Stimulated activated CD4-positive, alpha-beta T cell treated with anti-CD3 and anti-CD28 coated beads, Interleukin-2, amount 100 ng/mL, for 4 hours (primary cell): Measurements from ENCODE around the gene VPS8.
"Not testable (repeated sequence)": the region's sequence is repeated elsewhere in the genome, so short reads cannot be mapped to it uniquely, and the experiment has no call there.

ENCODE experiments used
- DNase-seq: peaks from one replicate; pipeline ENCODE4 v3.0.0-alpha.2; 2020; ENCODE audit warnings: low read depth

Gene VPS8

DNA sequence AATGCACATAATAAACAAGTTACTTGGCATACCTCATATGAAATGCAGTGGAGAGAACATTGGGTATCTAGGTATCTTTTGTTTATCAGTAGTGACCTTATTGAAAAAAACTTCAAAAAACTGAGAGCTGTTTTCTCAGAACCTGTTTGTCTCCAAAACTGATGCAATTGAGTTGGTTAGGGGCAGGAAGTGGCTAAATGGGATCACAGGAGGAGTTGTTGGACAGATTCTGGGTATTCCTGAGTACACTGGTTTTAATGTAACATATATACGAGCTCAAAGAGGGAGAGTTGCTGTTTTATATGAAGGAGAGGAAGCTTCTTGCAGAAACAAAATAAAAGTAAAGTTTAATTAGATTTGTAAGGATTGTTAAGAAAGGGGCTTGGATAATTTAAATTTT lies 181.4 kb downstream of the VPS8 start:
- DNase-seq = no peak

- DNase-seq = not testable (repeated sequence)
Measured at GRCh38 chr3:185003876-185004275, 191.9 kb downstream of the VPS8 start.

DNA sequence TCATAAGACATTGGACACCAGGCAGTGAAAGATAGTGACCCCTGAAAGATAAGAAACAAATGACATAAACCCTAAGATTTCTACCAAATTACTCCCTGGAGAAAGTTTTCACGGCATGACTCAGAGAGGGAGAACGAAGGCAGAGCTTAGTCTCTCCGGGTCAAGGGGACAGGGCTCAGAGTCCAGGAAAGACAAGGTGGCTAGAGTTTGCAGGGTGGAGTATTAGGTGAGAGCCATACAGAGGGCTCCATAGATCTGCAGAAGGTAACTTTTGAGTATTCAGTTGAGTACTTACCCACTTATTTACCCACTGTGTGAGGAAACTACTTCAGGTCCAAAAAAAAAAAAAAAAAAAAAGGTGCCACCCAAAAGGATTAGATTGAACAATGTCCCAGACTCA lies 197.7 kb downstream of the VPS8 start:
- DNase-seq = no peak

DNA sequence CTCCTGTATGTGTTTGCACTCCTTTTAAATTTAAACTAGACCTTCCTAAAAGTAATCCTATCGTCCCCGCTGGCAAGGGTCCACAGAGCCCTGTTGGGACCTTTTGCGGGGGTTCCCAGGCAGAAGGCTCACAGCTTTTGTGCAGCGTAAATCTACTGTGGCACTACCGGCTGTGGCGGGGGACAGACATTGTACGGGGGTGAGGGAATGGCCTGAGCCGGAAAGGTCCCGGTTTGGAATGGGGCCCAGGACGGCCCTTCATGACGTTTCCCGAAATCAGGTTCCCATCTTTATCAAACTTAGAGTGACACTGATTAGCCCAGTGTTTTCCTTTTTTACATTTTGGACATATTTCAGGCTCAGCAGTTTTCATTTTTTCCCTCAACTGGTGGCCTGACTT lies 205.6 kb downstream of the VPS8 start:
- DNase-seq = not testable (repeated sequence)

- DNase-seq = not testable (repeated sequence)
Measured at GRCh38 chr3:185017996-185018395, 206.0 kb downstream of the VPS8 start.

DNA sequence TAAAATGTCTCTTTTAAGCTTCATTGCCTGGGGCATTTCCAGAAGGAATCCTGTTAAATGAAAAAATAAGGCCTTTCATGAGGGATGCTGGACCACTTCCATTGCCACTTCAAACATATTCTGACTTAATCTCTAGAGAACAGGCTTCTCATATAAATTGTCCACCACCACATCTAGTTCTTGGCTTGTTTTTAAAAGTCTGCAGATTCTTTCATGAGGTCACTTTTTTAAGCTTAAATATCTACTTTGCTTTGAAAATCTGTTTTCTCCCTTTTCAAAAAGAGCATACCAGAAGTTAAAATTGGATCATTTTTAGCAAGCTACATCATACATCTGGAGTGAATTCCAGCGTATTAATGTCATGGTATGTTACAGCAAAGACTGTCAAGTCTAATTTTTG lies 209.3 kb downstream of the VPS8 start:
- no peak for DNase-seq

DNA sequence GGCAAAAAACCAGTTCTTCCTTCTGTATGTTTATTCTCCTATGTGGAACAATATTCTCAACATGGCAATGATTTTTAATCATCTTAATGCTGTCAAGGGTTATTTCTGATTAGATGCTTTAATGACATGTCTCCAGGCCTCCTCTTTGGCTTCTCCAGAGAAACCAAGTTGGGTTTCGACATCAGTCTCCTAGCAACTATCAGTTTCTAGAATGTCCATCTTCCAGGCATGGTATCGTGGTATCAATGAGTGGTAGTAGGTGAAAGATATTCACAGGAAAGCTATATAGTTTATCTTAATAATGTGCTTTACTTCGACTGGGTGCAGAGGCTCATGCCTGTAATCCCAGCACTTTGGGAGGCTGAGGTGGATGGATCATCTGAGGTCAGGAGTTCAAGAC lies 212.4 kb downstream of the VPS8 start:
- DNase-seq = no peak

DNA sequence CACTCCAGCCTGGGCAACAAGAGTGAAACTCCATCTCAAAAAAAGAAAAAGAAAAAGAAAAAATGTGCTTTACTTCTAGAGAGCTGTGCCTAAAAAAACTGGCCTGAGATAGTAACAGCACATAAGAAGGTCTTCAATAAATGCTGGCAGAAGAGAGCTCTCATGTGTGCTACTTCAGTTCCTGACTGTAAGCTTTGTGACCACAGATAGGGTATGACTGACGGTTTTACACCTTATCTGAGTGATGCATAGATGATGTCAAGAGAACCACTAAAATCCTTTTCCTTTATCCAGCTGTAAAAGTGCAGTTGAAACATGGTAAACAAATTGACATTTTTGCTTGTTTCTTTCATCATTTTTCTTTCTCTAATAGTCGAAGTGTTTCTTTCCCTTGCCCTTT lies 213.0 kb downstream of the VPS8 start:
- DNase-seq = no peak

DNA sequence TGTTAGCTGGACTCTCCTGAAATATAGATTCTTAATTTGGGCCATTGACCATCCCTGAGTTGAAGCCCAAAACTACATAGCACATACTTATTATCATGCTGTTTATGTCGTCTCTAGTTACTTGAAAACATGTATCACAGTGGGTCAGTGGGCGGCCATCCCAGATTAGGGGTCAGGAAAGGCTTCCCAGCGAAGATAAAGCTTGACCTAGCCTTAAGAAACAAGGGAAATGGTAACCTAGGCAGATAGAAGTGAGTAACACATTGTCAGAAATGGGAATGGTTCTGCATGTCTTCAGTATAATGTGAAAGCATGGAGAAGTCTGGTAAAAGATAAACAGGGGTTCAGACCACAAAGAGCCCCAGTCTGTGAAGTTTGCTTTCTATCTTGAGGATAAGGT lies 216.2 kb downstream of the VPS8 start:
- DNase-seq = no peak

DNA sequence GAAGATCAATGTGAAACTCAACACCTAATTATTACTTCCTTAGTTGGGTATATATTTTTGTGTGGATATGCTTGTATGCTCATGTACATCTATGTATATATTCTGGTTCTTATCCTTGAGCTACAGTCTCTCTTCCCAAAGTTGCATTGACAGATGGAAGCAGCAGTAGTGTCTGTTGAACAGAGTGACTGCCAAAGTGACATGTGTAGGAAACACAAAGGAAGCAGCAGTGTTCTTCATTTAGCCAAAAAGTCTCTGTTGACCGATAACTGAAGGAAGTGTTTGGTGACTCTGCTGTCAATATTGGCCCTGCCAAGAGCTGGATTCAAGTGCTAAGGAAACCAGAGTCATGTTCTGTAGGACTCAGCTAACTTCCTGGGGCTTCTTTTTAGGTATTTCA lies 217.1 kb downstream of the VPS8 start:
- no peak for DNase-seq

DNA sequence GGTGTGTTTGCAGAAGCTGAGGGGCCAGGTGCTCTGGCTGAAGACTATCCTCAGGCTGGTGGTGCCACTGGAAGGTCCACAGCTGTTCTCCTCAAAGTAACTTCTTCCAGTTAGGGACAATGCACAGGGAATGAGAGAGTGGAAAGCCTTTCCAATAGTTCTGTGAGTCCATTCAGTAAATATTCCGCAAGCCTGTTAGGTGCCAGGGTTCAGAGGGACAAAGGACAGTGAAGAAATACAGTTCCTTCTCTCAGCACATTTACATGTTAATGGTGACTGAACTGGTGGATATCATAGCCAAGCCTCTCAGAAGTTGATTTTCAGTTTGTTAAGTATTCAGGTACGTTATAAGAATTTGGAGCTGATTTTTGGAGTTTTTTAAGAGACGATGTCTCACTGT lies 218.4 kb downstream of the VPS8 start:
- DNase-seq = no peak

DNA sequence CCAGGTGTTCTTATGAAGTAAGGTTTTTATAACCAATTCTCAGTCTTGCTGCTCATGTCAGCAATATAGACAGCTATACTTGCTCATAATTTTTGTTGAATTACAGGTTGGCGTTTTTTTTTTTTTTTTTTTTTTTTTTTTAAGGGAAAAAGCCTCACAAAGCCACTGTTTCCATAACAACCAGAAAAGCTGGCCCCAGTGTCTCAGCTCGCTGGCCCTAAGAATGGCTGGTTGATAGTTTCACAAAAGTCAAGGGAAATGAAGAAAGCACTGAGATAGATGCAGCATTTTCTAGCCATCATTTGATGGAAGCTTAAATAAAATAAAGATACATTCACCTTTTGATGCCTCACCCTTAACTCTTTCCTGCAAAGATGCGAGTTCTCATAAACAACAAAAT lies 219.0 kb downstream of the VPS8 start:
- no peak for DNase-seq

DNA sequence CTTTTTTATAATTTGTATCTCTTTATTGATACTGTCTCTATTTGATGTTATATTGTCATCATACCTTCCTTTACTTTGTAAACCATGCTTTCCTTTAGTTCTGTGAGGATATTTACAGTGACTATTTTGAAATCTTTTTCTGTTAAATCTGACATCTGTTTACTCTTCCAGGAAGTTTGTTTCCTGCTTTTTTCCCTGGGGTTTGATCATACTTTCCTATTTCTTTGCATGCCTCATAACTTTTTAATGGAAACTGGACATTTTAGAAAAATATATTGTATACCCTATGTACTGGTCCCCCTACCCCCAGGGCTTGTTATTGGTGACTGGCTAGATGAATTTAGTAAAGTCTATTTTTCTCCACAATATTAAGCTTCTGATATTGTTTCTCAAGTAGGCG lies 225.8 kb downstream of the VPS8 start:
- no peak for DNase-seq

GRCh38 chr3:185040425-185040824 lies 228.5 kb downstream of the VPS8 start:
- DNase-seq = no peak

DNA sequence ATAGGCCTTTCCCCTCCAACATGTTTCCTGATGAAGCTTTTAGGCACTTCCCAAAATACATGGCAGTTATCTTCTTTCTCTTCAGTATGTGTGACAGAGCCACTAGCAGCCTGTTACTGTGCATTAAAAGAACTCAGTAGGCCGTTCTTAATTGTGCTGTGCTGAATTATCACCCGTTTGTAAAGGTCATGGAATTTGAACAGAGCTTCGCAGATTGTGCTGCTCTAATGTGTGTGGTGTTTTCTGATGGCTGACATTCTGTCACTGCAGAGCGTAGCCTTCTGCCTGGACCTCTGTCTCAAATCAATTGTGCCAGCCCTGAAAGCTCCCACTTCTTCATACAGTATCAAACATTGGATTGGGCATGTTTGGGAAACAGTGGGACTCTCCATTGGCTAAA lies 229.6 kb downstream of the VPS8 start:
- no peak for DNase-seq

DNA sequence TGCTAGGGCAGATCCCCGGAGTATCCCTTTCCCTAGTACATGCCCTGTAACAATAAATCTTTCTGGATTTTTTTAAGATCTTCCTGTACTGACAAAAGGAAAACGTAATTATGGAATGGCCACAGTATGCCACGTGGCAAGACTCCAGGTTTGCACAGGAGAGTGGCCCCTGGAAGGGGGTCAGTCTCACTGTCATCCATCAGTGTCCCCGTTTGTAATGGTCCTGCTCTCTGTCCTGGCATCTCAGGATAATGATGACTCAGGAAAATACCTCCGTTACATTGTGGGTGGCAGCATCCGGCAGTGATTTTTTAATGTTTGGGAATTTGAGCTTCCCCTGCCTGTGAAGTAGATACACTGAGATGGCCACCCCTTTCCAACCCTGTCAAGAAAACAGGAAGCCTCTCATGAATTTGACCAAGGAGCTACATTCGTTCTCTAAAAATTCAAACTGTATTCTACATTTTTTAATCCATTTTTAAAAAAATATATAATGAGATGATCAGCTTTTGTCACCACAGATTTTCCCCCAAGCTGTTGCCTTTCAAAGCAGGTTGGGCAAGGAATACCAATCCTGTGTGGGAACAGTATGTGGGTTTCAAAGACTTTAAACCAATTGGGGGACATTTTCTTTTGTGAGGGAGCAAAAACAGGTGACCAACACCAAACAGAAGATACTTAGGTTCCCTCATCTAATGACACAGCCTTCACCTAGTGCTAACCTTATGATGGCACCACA lies 230.5 kb downstream of the VPS8 start:
- DNase-seq = no peak

DNA sequence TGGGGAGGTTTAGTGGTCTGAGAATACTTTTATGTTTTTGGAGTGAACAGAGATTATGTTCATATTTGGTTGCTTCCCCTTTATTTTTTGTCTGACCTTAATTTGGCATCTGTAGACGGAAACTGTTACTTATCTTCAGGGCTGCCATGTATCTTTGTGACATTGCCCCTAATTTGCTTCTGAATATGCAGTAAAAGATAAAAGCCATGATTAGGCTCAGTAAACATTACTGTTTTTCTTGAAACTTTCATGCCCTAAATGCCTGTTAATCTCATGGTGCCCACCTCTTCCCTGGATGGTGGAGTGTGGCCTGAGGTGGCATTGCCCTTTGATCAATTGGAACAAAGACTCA lies 234.2 kb downstream of the VPS8 start:
- no peak for DNase-seq

DNA sequence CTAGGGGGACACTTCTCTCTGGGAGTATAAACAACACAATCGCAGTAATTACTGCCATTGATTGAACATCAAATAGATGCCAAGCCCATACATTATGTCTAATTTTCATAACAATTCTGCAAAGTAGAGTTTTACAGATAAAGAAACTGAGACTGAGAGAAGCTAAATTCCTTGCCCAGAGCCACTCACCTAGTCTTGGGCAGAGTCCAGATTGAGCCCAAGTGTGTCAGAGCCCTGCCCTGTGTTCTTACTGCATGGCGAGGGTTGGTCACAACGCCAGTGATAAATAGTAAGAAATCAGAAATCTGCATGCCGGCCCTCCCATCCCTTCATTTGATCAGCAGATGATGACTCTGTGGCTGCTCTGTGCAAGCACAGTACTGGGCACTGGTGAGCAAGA lies 234.6 kb downstream of the VPS8 start:
- no peak for DNase-seq

- DNase-seq = no peak
Measured at GRCh38 chr3:185049710-185050109, 237.7 kb downstream of the VPS8 start.

DNA sequence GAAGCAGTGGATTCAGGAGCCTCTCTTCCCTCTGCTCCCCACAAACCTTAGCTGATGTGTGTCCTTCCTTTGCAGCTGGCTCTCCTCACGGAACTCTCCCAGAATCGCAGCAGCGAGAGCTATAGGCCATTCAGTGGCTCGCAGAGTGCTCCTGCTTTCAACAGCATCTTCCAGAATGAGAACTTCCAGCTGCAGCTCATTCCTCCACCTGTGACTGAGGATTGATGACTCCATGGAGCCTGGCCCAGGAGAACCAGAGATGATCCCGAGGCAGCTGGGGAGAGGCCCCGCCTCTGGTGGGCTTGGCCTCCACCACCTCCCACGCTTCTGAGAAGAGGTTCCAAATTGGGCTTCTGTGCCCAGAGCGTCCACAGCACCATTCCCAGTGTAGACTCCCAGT lies 239.8 kb downstream of the VPS8 start:
- no peak for DNase-seq

DNA sequence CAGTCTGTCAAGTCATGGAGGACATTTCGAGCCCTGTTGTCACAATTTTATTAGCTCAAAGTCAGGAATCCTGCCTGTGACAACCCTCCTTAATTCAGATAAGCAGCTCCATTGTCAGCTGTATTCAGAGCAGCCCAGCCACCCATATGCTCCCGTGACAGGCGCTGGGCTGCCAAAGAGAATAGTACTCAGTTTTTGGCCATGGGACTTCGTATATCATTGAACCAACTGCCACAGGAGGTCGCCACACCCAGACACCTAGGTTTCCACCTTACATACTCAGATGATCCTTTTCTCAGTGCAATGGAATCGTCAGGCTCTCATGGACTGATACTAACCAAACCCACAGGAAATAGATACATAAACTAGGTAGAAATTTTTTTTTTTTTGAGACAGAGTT lies 240.7 kb downstream of the VPS8 start:
- DNase-seq = no peak

GRCh38 chr3:185056908-185057307 lies 244.9 kb downstream of the VPS8 start:
- DNase-seq = no peak

DNA sequence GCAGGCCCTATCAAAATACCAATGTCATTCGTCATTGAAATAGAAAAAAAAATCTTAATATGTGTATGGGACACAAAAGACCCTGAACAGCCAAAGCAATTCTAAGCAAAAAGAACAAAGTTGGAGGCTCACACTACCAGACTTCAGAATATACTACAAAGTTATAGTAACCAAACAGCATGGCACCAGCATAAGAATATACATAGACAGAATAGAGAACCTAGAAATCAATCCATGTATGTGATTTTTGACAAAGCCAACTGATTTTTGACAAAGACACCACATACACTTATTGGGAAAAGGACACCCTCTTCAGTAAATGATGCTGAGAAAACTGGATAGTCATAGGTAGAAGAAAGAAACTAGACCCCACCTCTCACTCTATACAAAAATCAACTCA lies 245.9 kb downstream of the VPS8 start:
- DNase-seq = no peak

DNA sequence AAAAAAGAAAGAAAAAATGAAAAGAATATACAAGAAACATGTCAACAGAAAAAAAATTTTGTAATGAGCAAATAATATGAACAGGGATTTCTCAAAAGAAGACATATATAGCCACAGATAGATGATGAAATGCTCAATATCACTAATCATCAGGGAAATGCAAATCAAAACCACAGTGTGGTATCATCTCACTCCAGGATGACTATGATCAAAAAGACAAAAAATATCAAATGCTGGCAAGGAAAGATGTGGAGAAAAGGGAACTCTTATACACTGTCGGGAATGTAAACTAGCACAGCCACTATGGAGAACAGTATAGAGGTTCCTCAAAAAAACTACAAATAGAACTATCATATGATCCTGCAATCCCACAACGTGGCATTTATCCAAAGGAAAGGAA lies 246.8 kb downstream of the VPS8 start:
- no peak for DNase-seq

GRCh38 chr3:185059766-185060165 lies 247.8 kb downstream of the VPS8 start:
- DNase-seq = no peak
